Hepatocyte (in vitro differentiated cells): ENCODE measurements around the gene TP53I13. TPM values are rescaled to one million over a fixed set of nuclear protein-coding genes. Genes with fewer than 3 reads are reported as not detected.

Experiments
- DNase-seq: peaks from one replicate; pipeline ENCODE4 v3.0.0-alpha.2; 2016; ENCODE audit warnings: low spot score
- H2AFZ ChIP-seq: fragments of 200-600 bp; sonication (generic); 2 replicates; pipeline ENCODE4 v1.6.0; 2016; ENCODE audit warnings: antibody characterized with exemption, mild to moderate bottlenecking
- H3K27ac ChIP-seq: fragments of 200-600 bp; sonication (generic); 2 replicates; pipeline ENCODE4 v1.5.1; 2016; ENCODE audit warnings: mild to moderate bottlenecking
- H3K27me3 ChIP-seq: fragments of 200-600 bp; sonication (generic); 2 replicates; pipeline ENCODE4 v1.6.1; 2016
- H3K36me3 ChIP-seq: fragments of 200-600 bp; sonication (generic); replicated peaks from 2 replicates; pipeline ENCODE4 v1.5.1; 2016; ENCODE audit warnings: low read depth; ENCODE audit not compliant: insufficient read depth
- H3K4me1 ChIP-seq: fragments of 200-600 bp; sonication (generic); 2 replicates; pipeline ENCODE4 v1.5.1; 2016; ENCODE audit warnings: mild to moderate bottlenecking, moderate library complexity; ENCODE audit not compliant: insufficient read depth
- H3K4me2 ChIP-seq: fragments of 200-600 bp; sonication (generic); 2 replicates; pipeline ENCODE4 v1.6.0; 2016
- H3K4me3 ChIP-seq: fragments of 200-600 bp; sonication (generic); 2 replicates; pipeline ENCODE4 v1.5.1; 2016; ENCODE audit warnings: mild to moderate bottlenecking
- H3K79me2 ChIP-seq: fragments of 200-600 bp; sonication (generic); 2 replicates; pipeline ENCODE4 v1.6.0; 2017; ENCODE audit warnings: mild to moderate bottlenecking
- H3K9me2 ChIP-seq: fragments of 200-600 bp; sonication (generic); replicated peaks from 2 replicates; pipeline ENCODE4 v1.6.0; 2017; ENCODE audit warnings: mild to moderate bottlenecking; ENCODE audit not compliant: insufficient read depth
- H3K9me3 ChIP-seq: fragments of 200-600 bp; sonication (generic); 2 replicates; pipeline ENCODE4 v1.5.1; 2016; ENCODE audit warnings: low read depth, mild to moderate bottlenecking
- H4K20me1 ChIP-seq: fragments of 200-600 bp; sonication (generic); 2 replicates; pipeline ENCODE4 v1.6.0; 2016; ENCODE audit warnings: mild to moderate bottlenecking; ENCODE audit not compliant: insufficient read depth, poor library complexity, severe bottlenecking
- CTCF ChIP-seq: fragments of 200-600 bp; sonication (generic); IDR thresholded peaks from 2 replicates; pipeline ENCODE4 v1.5.1; 2016; ENCODE audit warnings: antibody characterized with exemption, mild to moderate bottlenecking; ENCODE audit not compliant: poor library complexity
- EZH2 ChIP-seq: fragments of 200-600 bp; sonication (generic); IDR thresholded peaks from 2 replicates; pipeline ENCODE4 v1.6.1; 2016; ENCODE audit warnings: antibody characterized with exemption, mild to moderate bottlenecking, borderline replicate concordance
- EZH2phosphoT487 ChIP-seq: fragments of 200-600 bp; sonication (generic); IDR thresholded peaks from one replicate; pipeline ENCODE4 v1.6.1; 2018; ENCODE audit warnings: antibody characterized with exemption, mild to moderate bottlenecking, low read depth, moderate library complexity; ENCODE audit not compliant: unreplicated experiment, severe bottlenecking
- WGBS: methylation state at CpG from one replicate; pipeline ENCODE4 v1.1.6; 2016; ENCODE audit warnings: low lambda C conversion rate; ENCODE audit errors: missing lambda C conversion rate; 5-methylcytosine and 5-hydroxymethylcytosine counted together
- polyA plus RNA-seq: library from polyadenylated mRNA; unstranded; fragments of >200 nt; fragmentation: Nextera tagmentation; extraction: Ambion mirVana; gene quantifications from 2 replicates; pipeline ENCODE4 v1.2.1, GENCODE V29; 2016
- total RNA-seq: library from RNA; depleted of rRNA; stranded (reverse); fragments of >200 nt; gene quantifications from 2 replicates; pipeline ENCODE4 v1.2.3, GENCODE V29; 2014

The TP53I13 gene
- total and polyA plus RNA-seq, 2 experiments from 2014 or later, result 43.4 to 92.9 TPM

DNA sequence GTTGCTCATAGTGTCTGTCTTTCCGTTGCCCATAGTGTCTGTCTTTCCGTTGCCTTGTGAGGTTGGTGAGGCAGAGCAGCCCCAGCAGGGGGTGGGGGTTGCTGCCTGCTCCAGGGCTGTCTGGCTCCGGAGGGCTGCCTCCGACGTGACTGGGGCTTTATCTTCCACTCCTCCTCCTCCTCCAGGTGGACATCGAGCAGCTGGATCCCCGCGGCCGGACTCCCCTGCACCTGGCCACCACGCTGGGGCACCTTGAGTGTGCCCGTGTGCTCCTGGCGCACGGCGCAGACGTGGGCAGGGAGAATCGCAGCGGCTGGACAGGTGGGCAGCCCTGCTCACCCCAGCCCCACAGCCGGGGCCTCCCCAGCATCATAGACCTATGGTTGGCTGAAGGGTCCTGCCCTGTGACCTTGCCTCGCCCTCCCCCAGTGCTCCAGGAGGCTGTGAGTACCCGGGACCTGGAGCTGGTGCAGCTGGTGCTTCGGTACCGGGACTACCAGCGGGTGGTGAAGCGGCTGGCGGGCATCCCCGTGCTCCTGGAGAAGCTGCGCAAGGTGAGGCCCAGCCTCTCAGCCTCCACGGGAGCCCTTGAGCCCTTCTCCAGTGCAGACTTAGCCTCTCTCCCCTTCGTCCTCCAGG, 39.2 kb downstream of the TP53I13 start:
- no peak overlapping the region for H2AFZ ChIP-seq
- H3K4me1 ChIP-seq, result no peaks in the 10 kb centered on the region
- no peaks in the 10 kb centered on the region for H4K20me1 ChIP-seq
- H3K4me2 ChIP-seq, result no peak overlapping the region
- H3K27ac ChIP-seq, result no peak overlapping the region
- H3K9me3 ChIP-seq, result no peaks in the 10 kb centered on the region
- H3K9me2 ChIP-seq, result no peaks in the 10 kb centered on the region
- H3K27me3 ChIP-seq, result no peaks in the 10 kb centered on the region
- H3K36me3 ChIP-seq, result no peaks in the 10 kb centered on the region
- no peak for DNase-seq
- H3K79me2 ChIP-seq, result no peaks in the 10 kb centered on the region
- no peak overlapping the region for H3K4me3 ChIP-seq
- 93% methylated on average over 26 of the region's 29 CpGs for WGBS
- TF ChIP-seq CTCF (no peak), EZH2 (no peak), EZH2phosphoT487 (no peak)

DNA sequence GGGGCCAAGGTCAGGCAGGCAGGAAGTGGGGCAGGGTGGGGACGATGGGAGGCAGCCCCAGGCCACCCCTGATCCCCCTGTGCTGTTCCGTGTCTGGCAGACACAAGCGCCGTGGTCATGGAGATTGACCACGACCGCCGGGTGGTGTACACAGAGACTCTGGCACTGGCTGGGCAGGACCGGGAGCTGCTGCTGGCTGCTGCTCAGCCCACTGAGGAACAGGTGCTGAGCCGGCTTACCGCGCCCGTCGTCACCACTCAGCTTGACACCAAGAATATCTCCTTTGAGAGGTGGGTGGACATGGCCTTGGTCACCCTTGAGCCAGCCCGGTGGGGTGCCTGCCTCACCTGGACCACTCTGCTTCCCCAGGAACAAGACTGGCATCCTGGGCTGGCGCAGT, 40.5 kb downstream of the TP53I13 start:
- H3K27ac ChIP-seq, result no peak overlapping the region
- 93% methylated on average over 14 of the region's 15 CpGs for WGBS
- H3K9me3 ChIP-seq, result no peaks in the 10 kb centered on the region
- peaks cover 5% of the 10 kb centered on the region for H3K27me3 ChIP-seq
- H3K4me1 ChIP-seq, result peaks cover 3% of the 10 kb centered on the region
- no peak overlapping the region for H3K4me2 ChIP-seq
- H3K36me3 ChIP-seq, result no peaks in the 10 kb centered on the region
- no peak overlapping the region for H2AFZ ChIP-seq
- no peak overlapping the region for H3K4me3 ChIP-seq
- no peaks in the 10 kb centered on the region for H3K9me2 ChIP-seq
- H4K20me1 ChIP-seq, result no peaks in the 10 kb centered on the region
- DNase-seq, result no peak
- TF ChIP-seq CTCF (no peak), EZH2phosphoT487 (no peak), EZH2 (no peak)
- no peaks in the 10 kb centered on the region for H3K79me2 ChIP-seq

DNA sequence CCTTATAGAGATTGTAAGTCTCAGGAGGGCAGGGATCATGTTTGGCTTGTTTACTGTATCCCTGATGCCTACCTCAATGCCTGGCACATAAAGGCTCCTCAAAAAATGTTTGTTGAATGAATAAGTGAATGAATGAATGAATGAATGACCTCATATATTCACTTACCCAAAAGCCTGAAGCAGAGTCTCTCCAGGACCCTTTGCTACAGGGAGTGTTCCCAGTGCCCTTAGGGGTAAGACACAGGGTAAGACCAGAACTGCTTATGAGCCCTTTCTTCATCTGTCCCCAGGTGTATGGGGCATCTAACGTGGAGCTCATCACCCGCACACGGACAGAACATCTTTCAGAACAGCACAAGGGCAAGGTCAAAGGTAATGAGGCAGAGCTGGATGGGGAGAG, 41.9 kb downstream of the TP53I13 start:
- no peaks in the 10 kb centered on the region for H3K9me3 ChIP-seq
- TF ChIP-seq EZH2phosphoT487 (no peak), CTCF (no peak), EZH2 (no peak)
- H3K79me2 ChIP-seq, result no peaks in the 10 kb centered on the region
- no peak overlapping the region for H2AFZ ChIP-seq
- no peaks in the 10 kb centered on the region for H3K36me3 ChIP-seq
- WGBS, result 90% methylated on average over 3 of the region's 3 CpGs
- H3K4me2 ChIP-seq, result no peak overlapping the region
- peaks cover 6% of the 10 kb centered on the region for H3K4me1 ChIP-seq
- H4K20me1 ChIP-seq, result no peaks in the 10 kb centered on the region
- no peak for DNase-seq
- peaks cover 19% of the 10 kb centered on the region for H3K27me3 ChIP-seq
- H3K27ac ChIP-seq, result no peak overlapping the region
- H3K4me3 ChIP-seq, result no peak overlapping the region
- H3K9me2 ChIP-seq, result no peaks in the 10 kb centered on the region
